Liver (tissue), 9 donors: Measurements from ENCODE around the gene ACOT7. TPM values are rescaled to one million over a fixed set of nuclear protein-coding genes. Genes with fewer than 3 reads are reported as not detected.

Experiments
- DNase-seq: peaks from one replicate; pipeline ENCODE4 v3.0.0-alpha.2; 2017; ENCODE audit warnings: low spot score
- H3K27ac ChIP-seq, 2 donors: one replicate each; pipeline ENCODE4 v1.7.0; 2013; ENCODE audit warnings: inconsistent platforms in 2 of 2, low read length in 2 of 2, control low read depth in 1 of 2, low read depth in 1 of 2, mild to moderate bottlenecking in 1 of 2
- H3K27me3 ChIP-seq, 4 donors: one replicate each; pipeline versions ENCODE4 v1.6.1 to v1.7.0; 2013; ENCODE audit warnings: low read length in 3 of 4, inconsistent platforms in 1 of 4, mild to moderate bottlenecking in 1 of 4, moderate library complexity in 1 of 4; ENCODE audit not compliant: control insufficient read depth in 4 of 4, insufficient read depth in 4 of 4
- H3K36me3 ChIP-seq, 4 donors: one replicate each; pipeline versions ENCODE4 v1.6.1 to v1.7.0; 2013; ENCODE audit warnings: low read length in 3 of 4, mild to moderate bottlenecking in 3 of 4, low read depth in 1 of 4, moderate library complexity in 1 of 4; ENCODE audit not compliant: control insufficient read depth in 4 of 4, insufficient read depth in 3 of 4
- H3K4me1 ChIP-seq, 4 donors: one replicate each; pipeline versions ENCODE4 v1.6.1 to v1.7.0; 2013; ENCODE audit warnings: low read length in 3 of 4, mild to moderate bottlenecking in 3 of 4, moderate library complexity in 1 of 4; ENCODE audit not compliant: control insufficient read depth in 4 of 4, insufficient read depth in 4 of 4
- H3K4me3 ChIP-seq, 3 donors: one replicate each; pipeline versions ENCODE4 v1.6.1 to v1.7.0; 2013; ENCODE audit warnings: low read length in 3 of 3, control low read depth in 1 of 3, low read depth in 1 of 3, mild to moderate bottlenecking in 1 of 3
- H3K9ac ChIP-seq, 2 donors: one replicate each; pipeline ENCODE4 v1.7.0; 2013; ENCODE audit warnings: low read length in 2 of 2, mild to moderate bottlenecking in 2 of 2, moderate library complexity in 2 of 2, control low read depth in 1 of 2, low read depth in 1 of 2
- H3K9me3 ChIP-seq, 4 donors: one replicate each; pipeline versions ENCODE4 v1.6.1 to v1.7.0; 2013; ENCODE audit warnings: low read length in 3 of 4; ENCODE audit not compliant: control insufficient read depth in 4 of 4
- EGR1 ChIP-seq, 2 donors: IDR thresholded peaks; 2 replicates each; pipeline ENCODE4 v1.6.1; 2016 to 2018; ENCODE audit warnings: antibody characterized with exemption in 2 of 2, low read depth in 2 of 2
- FOXA1 ChIP-seq: IDR thresholded peaks from 2 replicates; pipeline ENCODE4 v1.6.1; 2016; ENCODE audit warnings: antibody characterized with exemption
- FOXA2 ChIP-seq: IDR thresholded peaks from 2 replicates; pipeline ENCODE4 v1.6.1; 2016; ENCODE audit warnings: antibody characterized with exemption
- GABPA ChIP-seq, 2 donors: IDR thresholded peaks in 1 of 2; conservative IDR thresholded peaks in 1 of 2; 2 replicates each; pipeline ENCODE4 v1.6.1; 2016; ENCODE audit warnings: antibody characterized with exemption in 2 of 2, mild to moderate bottlenecking in 1 of 2, moderate library complexity in 1 of 2
- HNF4A ChIP-seq, 2 donors: conservative IDR thresholded peaks; 2 replicates each; pipeline ENCODE4 v1.6.1; 2016; ENCODE audit warnings: antibody characterized with exemption in 2 of 2, mild to moderate bottlenecking in 2 of 2
- JUND ChIP-seq, 2 donors: IDR thresholded peaks; 2 replicates each; pipeline ENCODE4 v1.6.1; 2016; ENCODE audit warnings: antibody characterized with exemption in 2 of 2
- NR2F2 ChIP-seq: IDR thresholded peaks from 2 replicates; pipeline ENCODE4 v1.6.1; 2016; ENCODE audit warnings: antibody characterized with exemption
- RAD21 ChIP-seq, 2 donors: IDR thresholded peaks; 2 replicates each; pipeline ENCODE4 v1.6.1; 2016; ENCODE audit warnings: antibody characterized with exemption in 2 of 2, mild to moderate bottlenecking in 2 of 2
- RXRA ChIP-seq, 2 donors: IDR thresholded peaks; 2 replicates each; pipeline ENCODE4 v1.6.1; 2017 to 2018; ENCODE audit warnings: antibody characterized with exemption in 2 of 2, mild to moderate bottlenecking in 1 of 2
- SP1 ChIP-seq: IDR thresholded peaks from 2 replicates; pipeline ENCODE4 v1.6.1; 2018; ENCODE audit warnings: antibody characterized with exemption, mild to moderate bottlenecking
- TAF1 ChIP-seq: conservative IDR thresholded peaks from 2 replicates; pipeline ENCODE4 v1.6.1; 2016; ENCODE audit warnings: antibody characterized with exemption, mild to moderate bottlenecking
- YY1 ChIP-seq: IDR thresholded peaks from 2 replicates; pipeline ENCODE4 v1.6.1; 2016; ENCODE audit warnings: antibody characterized with exemption, mild to moderate bottlenecking
- WGBS: extraction: QIAGEN DNeasy Blood & Tissue Kit; methylation state at CpG from one replicate; pipeline ENCODE4 v1.1.7; 2013; 5-methylcytosine and 5-hydroxymethylcytosine counted together
- polyA plus RNA-seq, 2 donors: library from polyadenylated mRNA; stranded (reverse) in 1 of 2; unstranded in 1 of 2; fragments of 200-250 nt in 1 of 2; fragments of >200 nt in 1 of 2; fragmentation: Nextera tagmentation in 1 of 2; extraction: Ambion mirVana in 1 of 2; gene quantifications; one replicate each; pipeline versions ENCODE4 v1.2.1 to v1.2.3, GENCODE V29; 2013 to 2015
- total RNA-seq, 2 donors: library from RNA; depleted of rRNA; stranded (reverse); fragments of >200 nt; gene quantifications; one replicate each; pipeline ENCODE4 v1.2.3, GENCODE V29; 2014
- TF ChIP-seq, protein P1 (sequence below): IDR thresholded peaks from 2 replicates; pipeline ENCODE4 v1.6.1; 2016; ENCODE audit warnings: antibody characterized with exemption
- TF ChIP-seq, protein P2 (sequence below): fragments of 150-350 bp; IDR thresholded peaks from 2 replicates; pipeline ENCODE4 v1.5.1; 2017; ENCODE audit warnings: improper control_type of control experiment, low read depth, low read length; ENCODE audit not compliant: missing input control
- TF ChIP-seq, protein P3 (sequence below): IDR thresholded peaks from 2 replicates; pipeline ENCODE4 v1.6.1; 2016; ENCODE audit warnings: antibody characterized with exemption, mild to moderate bottlenecking
- TF ChIP-seq, protein P4 (sequence below): IDR thresholded peaks from 2 replicates; pipeline ENCODE4 v1.6.1; 2016; ENCODE audit warnings: antibody characterized with exemption
- donor health status: healthy.
- donor health status: healthy.
- donor health status: healthy.
- donor health status: healthy.
- donor health status: healthy.

Gene ACOT7
- total and polyA plus RNA-seq, 4 donors: 8.7 to 14.4 (median 10.4) TPM

DNA sequence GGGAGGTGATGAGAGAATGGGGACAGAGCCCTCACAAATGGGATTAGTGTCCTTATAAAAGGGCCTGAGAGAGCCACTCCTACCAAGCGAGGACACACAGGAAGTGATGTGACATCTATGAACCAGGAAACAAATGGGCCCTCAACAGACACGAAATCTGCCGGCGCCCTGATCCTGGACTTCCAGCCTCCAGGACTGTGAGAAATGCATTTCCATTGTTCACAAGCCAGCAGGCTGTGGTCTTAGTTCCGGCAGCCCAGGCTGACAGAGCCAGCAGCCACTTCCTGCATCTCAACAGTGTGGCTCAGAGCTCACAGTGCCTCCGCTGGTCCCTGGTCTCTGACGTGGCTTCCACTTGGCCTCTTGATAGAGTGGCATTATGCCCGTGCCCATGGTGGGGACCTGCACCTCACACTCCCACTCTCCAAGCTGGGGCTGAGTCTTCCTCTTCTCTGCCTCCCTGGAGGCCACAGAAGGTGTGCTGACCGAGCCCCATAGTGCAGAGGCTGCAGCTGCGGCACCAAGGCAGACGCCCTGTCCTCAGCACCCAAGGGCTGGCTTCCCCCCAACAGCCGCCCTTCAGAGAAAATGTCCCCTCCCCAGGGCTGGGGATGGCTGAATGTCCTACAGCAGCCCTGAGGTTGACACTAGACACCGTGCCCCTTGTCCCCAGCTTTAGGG is 44.9 kb downstream of the ACOT7 start:
- Histone ChIP-seq H3K36me3 (no peaks in the 10 kb centered on the region), H3K9me3 (no peaks in the 10 kb centered on the region), H3K4me3 (no peak overlapping the region), H3K27ac (peak overlapping the region in 1 of 2 donors; percentile 7), H3K27me3 (no peaks in the 10 kb centered on the region), H3K4me1 (peaks cover 10 to 54% (median 42%) of the 10 kb centered on the region in 4 donors), H3K9ac (no peak overlapping the region)
- 80% methylated on average over 13 of the region's 13 CpGs for WGBS
- TF ChIP-seq NR2F2: peak; percentile 53
- no peak for TF ChIP-seq YY1
- no peak for TF ChIP-seq EGR1 (IDR thresholded peaks at IDR 0.05; ENCODE audit: low read depth in 2 of 2)
- DNase-seq: no peak

DNA sequence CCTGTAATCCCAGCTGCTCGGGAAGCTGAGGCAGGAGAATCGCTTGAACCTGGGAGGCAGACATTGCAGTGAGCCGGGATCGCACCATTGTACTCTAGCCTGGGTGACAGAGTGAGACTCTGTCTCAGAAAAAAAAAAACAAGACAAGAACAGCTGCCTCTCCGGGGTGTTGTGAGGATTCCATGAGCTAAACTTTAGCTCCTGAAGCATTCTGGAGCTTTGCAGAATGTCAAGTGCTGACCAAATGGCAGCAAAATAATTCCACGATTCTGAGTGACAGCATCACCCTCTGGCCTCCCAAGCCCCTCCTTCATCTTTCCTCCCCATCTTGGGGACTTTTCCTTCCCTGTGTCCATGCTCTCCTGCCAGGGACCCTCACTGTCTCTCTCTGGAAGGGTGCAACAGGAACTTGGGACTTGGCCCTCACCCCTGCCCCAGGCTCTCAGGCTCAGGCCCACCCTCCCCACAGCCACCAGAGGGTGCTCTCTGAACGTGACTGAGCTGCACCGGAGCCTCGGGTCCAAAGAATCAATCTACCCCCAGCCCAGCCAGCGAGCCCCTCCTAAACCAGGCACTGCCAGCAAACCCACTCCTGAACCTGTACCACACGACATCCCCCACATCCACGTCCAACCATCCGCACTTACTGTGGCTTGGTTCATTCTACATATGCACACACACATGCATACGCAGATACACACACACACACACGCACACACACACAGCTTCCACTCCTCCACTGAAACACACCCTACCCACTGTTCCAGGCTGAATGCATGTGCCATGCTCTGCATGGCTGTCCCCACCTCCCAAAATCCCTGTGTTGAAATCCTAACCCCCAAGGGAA is 45.7 kb downstream of the ACOT7 start:
- Histone ChIP-seq H3K4me1 (peaks cover 8 to 46% (median 34%) of the 10 kb centered on the region in 4 donors), H3K27me3 (no peaks in the 10 kb centered on the region), H3K9ac (no peak overlapping the region), H3K9me3 (no peaks in the 10 kb centered on the region), H3K4me3 (no peak overlapping the region), H3K36me3 (no peaks in the 10 kb centered on the region), H3K27ac (no peak overlapping the region)
- TF ChIP-seq RAD21 (IDR thresholded peaks at IDR 0.05): peak; percentile 88
- TF ChIP-seq, protein P1, sequence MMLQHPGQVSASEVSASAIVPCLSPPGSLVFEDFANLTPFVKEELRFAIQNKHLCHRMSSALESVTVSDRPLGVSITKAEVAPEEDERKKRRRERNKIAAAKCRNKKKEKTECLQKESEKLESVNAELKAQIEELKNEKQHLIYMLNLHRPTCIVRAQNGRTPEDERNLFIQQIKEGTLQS: no peak
- peak in 1 of 2 donors; percentile 54 for TF ChIP-seq HNF4A (conservative IDR thresholded peaks at IDR 0.05)
- TF ChIP-seq, protein P2, sequence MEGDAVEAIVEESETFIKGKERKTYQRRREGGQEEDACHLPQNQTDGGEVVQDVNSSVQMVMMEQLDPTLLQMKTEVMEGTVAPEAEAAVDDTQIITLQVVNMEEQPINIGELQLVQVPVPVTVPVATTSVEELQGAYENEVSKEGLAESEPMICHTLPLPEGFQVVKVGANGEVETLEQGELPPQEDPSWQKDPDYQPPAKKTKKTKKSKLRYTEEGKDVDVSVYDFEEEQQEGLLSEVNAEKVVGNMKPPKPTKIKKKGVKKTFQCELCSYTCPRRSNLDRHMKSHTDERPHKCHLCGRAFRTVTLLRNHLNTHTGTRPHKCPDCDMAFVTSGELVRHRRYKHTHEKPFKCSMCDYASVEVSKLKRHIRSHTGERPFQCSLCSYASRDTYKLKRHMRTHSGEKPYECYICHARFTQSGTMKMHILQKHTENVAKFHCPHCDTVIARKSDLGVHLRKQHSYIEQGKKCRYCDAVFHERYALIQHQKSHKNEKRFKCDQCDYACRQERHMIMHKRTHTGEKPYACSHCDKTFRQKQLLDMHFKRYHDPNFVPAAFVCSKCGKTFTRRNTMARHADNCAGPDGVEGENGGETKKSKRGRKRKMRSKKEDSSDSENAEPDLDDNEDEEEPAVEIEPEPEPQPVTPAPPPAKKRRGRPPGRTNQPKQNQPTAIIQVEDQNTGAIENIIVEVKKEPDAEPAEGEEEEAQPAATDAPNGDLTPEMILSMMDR: peak; percentile 74
- WGBS: 61% methylated on average over 15 of the region's 15 CpGs
- DNase-seq: peak; percentile 70

DNA sequence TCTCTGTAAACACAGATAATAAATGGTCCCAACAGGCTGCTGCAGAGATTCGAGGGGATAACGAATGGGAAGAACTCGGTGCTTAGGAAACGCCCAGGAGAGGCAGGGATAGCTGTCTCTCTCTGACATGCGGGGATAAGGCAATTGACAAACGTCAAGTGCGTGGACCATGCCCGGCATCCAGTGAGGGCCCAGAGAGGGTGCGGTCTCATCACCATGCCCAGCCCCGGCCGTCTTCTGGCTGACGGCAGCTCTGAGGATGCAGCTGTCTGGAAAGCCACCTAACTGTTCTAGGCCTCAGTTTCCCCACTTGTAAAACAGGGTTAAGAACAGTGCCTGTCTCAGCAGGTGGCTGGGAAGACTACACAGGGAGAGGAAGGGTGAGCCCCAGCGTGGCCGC is 48.1 kb downstream of the ACOT7 start:
- Histone ChIP-seq H3K27me3 (no peaks in the 10 kb centered on the region), H3K4me3 (no peak overlapping the region), H3K9ac (no peak overlapping the region), H3K9me3 (no peaks in the 10 kb centered on the region), H3K4me1 (peaks cover 0 to 22% (median 10%) of the 10 kb centered on the region in 4 donors), H3K36me3 (no peaks in the 10 kb centered on the region), H3K27ac (no peak overlapping the region)
- DNase-seq: no peak
- 90% methylated on average over 14 of the region's 14 CpGs for WGBS
- no peak for TF ChIP-seq HNF4A (conservative IDR thresholded peaks at IDR 0.05)
- no peak for TF ChIP-seq JUND (IDR thresholded peaks at IDR 0.05)
- TF ChIP-seq, protein P3, sequence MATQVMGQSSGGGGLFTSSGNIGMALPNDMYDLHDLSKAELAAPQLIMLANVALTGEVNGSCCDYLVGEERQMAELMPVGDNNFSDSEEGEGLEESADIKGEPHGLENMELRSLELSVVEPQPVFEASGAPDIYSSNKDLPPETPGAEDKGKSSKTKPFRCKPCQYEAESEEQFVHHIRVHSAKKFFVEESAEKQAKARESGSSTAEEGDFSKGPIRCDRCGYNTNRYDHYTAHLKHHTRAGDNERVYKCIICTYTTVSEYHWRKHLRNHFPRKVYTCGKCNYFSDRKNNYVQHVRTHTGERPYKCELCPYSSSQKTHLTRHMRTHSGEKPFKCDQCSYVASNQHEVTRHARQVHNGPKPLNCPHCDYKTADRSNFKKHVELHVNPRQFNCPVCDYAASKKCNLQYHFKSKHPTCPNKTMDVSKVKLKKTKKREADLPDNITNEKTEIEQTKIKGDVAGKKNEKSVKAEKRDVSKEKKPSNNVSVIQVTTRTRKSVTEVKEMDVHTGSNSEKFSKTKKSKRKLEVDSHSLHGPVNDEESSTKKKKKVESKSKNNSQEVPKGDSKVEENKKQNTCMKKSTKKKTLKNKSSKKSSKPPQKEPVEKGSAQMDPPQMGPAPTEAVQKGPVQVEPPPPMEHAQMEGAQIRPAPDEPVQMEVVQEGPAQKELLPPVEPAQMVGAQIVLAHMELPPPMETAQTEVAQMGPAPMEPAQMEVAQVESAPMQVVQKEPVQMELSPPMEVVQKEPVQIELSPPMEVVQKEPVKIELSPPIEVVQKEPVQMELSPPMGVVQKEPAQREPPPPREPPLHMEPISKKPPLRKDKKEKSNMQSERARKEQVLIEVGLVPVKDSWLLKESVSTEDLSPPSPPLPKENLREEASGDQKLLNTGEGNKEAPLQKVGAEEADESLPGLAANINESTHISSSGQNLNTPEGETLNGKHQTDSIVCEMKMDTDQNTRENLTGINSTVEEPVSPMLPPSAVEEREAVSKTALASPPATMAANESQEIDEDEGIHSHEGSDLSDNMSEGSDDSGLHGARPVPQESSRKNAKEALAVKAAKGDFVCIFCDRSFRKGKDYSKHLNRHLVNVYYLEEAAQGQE: no peak
- TF ChIP-seq EGR1 (IDR thresholded peaks at IDR 0.05; ENCODE audit: low read depth in 2 of 2): no peak
- TF ChIP-seq, protein P4, sequence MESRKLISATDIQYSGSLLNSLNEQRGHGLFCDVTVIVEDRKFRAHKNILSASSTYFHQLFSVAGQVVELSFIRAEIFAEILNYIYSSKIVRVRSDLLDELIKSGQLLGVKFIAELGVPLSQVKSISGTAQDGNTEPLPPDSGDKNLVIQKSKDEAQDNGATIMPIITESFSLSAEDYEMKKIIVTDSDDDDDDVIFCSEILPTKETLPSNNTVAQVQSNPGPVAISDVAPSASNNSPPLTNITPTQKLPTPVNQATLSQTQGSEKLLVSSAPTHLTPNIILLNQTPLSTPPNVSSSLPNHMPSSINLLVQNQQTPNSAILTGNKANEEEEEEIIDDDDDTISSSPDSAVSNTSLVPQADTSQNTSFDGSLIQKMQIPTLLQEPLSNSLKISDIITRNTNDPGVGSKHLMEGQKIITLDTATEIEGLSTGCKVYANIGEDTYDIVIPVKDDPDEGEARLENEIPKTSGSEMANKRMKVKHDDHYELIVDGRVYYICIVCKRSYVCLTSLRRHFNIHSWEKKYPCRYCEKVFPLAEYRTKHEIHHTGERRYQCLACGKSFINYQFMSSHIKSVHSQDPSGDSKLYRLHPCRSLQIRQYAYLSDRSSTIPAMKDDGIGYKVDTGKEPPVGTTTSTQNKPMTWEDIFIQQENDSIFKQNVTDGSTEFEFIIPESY: no peak
- TF ChIP-seq SP1: no peak
- TF ChIP-seq, protein P2: no peak
- TF ChIP-seq GABPA (IDR thresholded peaks at IDR 0.05 in 1 of 2, conservative IDR thresholded peaks at IDR 0.05 in 1 of 2): no peak
- no peak for TF ChIP-seq FOXA2
- no peak for TF ChIP-seq RAD21 (IDR thresholded peaks at IDR 0.05)
- TF ChIP-seq TAF1: no peak
- no peak for TF ChIP-seq FOXA1
- no peak for TF ChIP-seq RXRA (IDR thresholded peaks at IDR 0.05)
